SK-N-SH treated with all-trans-retinoic acid at 6 μM for 48 hours (cell line): ENCODE measurements around the gene RBP7.

Experiments
- ATAC-seq: fragments of 200-7000 bp; cut with Tn5 transposase; 3 replicates; pipeline ENCODE4 v1.9.1; 2020; ENCODE audit warnings: mild to moderate bottlenecking, moderate library complexity
- BACH2 ChIP-seq: fragments of 250-450 bp; sonication (Bioruptor Pico); IDR thresholded peaks from 2 replicates; pipeline ENCODE4 v1.9.0; 2021; ENCODE audit warnings: mild to moderate bottlenecking, borderline replicate concordance
- CREB5 ChIP-seq: fragments of 250-450 bp; sonication (Bioruptor Pico); IDR thresholded peaks from 2 replicates; pipeline ENCODE4 v1.5.1; 2020; ENCODE audit warnings: low read depth, mild to moderate bottlenecking, moderate library complexity
- CSDC2 ChIP-seq: fragments of 250-450 bp; sonication (Bioruptor Pico); IDR thresholded peaks from 2 replicates; pipeline ENCODE4 v1.5.0; 2020; ENCODE audit warnings: mild to moderate bottlenecking, moderate library complexity
- CSRNP3 ChIP-seq: fragments of 250-450 bp; sonication (Bioruptor Pico); IDR thresholded peaks from 2 replicates; pipeline ENCODE4 v1.5.1; 2021; ENCODE audit warnings: mild to moderate bottlenecking, moderate library complexity
- ESRRG ChIP-seq: fragments of 250-450 bp; sonication (Bioruptor Pico); IDR thresholded peaks from 2 replicates; pipeline ENCODE4 v1.6.1; 2021; ENCODE audit warnings: mild to moderate bottlenecking
- GLIS3 ChIP-seq: fragments of 250-450 bp; sonication (Bioruptor Pico); IDR thresholded peaks from 2 replicates; pipeline ENCODE4 v1.5.0; 2020; ENCODE audit warnings: mild to moderate bottlenecking, moderate library complexity
- ISL1 ChIP-seq: fragments of 250-450 bp; sonication (Bioruptor Pico); IDR thresholded peaks from 2 replicates; pipeline ENCODE4 v2.1.2; 2022; ENCODE audit warnings: mild to moderate bottlenecking, moderate library complexity
- OSR1 ChIP-seq: fragments of 250-450 bp; sonication (Bioruptor Pico); IDR thresholded peaks from 2 replicates; pipeline ENCODE4 v1.8.0; 2022; ENCODE audit warnings: moderate library complexity, mild to moderate bottlenecking, inconsistent platforms
- PATZ1 ChIP-seq: fragments of 250-450 bp; sonication (Bioruptor Pico); IDR thresholded peaks from 2 replicates; pipeline ENCODE4 v1.8.0; 2020; ENCODE audit warnings: mild to moderate bottlenecking, moderate library complexity, borderline replicate concordance
- POU6F1 ChIP-seq: fragments of 250-450 bp; sonication (Bioruptor Pico); IDR thresholded peaks from 2 replicates; pipeline ENCODE4 v1.8.0; 2021; ENCODE audit warnings: low read depth, mild to moderate bottlenecking, moderate library complexity, borderline replicate concordance
- PPARA ChIP-seq: fragments of 250-450 bp; sonication (Bioruptor Pico); IDR thresholded peaks from 2 replicates; pipeline ENCODE4 v1.5.0; 2020; ENCODE audit warnings: mild to moderate bottlenecking, borderline replicate concordance
- RARB ChIP-seq: fragments of 250-450 bp; sonication (Bioruptor Pico); IDR thresholded peaks from 2 replicates; pipeline ENCODE4 v1.8.0; 2021; ENCODE audit warnings: mild to moderate bottlenecking, moderate library complexity
- SNAI2 ChIP-seq: fragments of 250-450 bp; sonication (Bioruptor Pico); IDR thresholded peaks from 2 replicates; pipeline ENCODE4 v1.5.0; 2020; ENCODE audit warnings: mild to moderate bottlenecking, moderate library complexity
- TCF4 ChIP-seq: fragments of 250-450 bp; sonication (Bioruptor Pico); IDR thresholded peaks from 2 replicates; pipeline ENCODE4 v1.8.0; 2021; ENCODE audit warnings: mild to moderate bottlenecking, moderate library complexity, borderline replicate concordance
- TOX ChIP-seq: fragments of 250-450 bp; sonication (Bioruptor Pico); IDR thresholded peaks from 2 replicates; pipeline ENCODE4 v1.8.0; 2021; ENCODE audit warnings: mild to moderate bottlenecking, moderate library complexity, borderline replicate concordance
- TSHZ2 ChIP-seq: fragments of 250-450 bp; sonication (Bioruptor Pico); IDR thresholded peaks from 2 replicates; pipeline ENCODE4 v1.5.0; 2020; ENCODE audit warnings: mild to moderate bottlenecking, moderate library complexity
- ZC3H10 ChIP-seq: fragments of 250-450 bp; sonication (Bioruptor Pico); IDR thresholded peaks from 2 replicates; pipeline ENCODE4 v1.5.1; 2021; ENCODE audit warnings: mild to moderate bottlenecking, moderate library complexity
- ZFP3 ChIP-seq: fragments of 250-450 bp; sonication (Bioruptor Pico); IDR thresholded peaks from 2 replicates; pipeline ENCODE4 v1.5.0; 2020; ENCODE audit warnings: mild to moderate bottlenecking, moderate library complexity
- ZFP30 ChIP-seq: fragments of 450-650 bp; formaldehyde crosslinking; IDR thresholded peaks from 2 replicates; pipeline ENCODE4 v1.5.0; 2022; ENCODE audit warnings: mild to moderate bottlenecking, moderate library complexity
- ZNF565 ChIP-seq: fragments of 450-650 bp; formaldehyde crosslinking; conservative IDR thresholded peaks from 2 replicates; pipeline ENCODE4 v1.5.0; 2020; ENCODE audit warnings: low read depth, mild to moderate bottlenecking, moderate library complexity
- ZNF70 ChIP-seq: fragments of 450-650 bp; formaldehyde crosslinking; IDR thresholded peaks from 2 replicates; pipeline ENCODE4 v1.5.0; 2020; ENCODE audit warnings: mild to moderate bottlenecking, moderate library complexity
- ZNF8 ChIP-seq: fragments of 450-650 bp; formaldehyde crosslinking; IDR thresholded peaks from 2 replicates; pipeline ENCODE4 v1.5.0; 2020; ENCODE audit warnings: mild to moderate bottlenecking, moderate library complexity

Gene RBP7

GRCh38 chr1:9989773-9990172 lies 7.3 kb upstream of the RBP7 start:
- ATAC-seq: no peak
- TF ChIP-seq SNAI2 (CRISPR knock-in tag) (no peak), TSHZ2 (no peak), TCF4 (CRISPR knock-in tag) (no peak), ZNF565 (no peak), ESRRG (no peak), ZFP3 (CRISPR knock-in tag) (no peak), TOX (CRISPR knock-in tag) (no peak), CSRNP3 (CRISPR knock-in tag) (no peak), CSDC2 (CRISPR knock-in tag) (no peak), POU6F1 (CRISPR knock-in tag) (no peak), CREB5 (CRISPR knock-in tag) (no peak), PATZ1 (CRISPR knock-in tag) (no peak), ZNF70 (CRISPR knock-in tag) (no peak), RARB (CRISPR knock-in tag) (no peak), GLIS3 (CRISPR knock-in tag) (no peak), PPARA (CRISPR knock-in tag) (no peak), OSR1 (no peak), ZNF8 (CRISPR knock-in tag) (no peak), BACH2 (CRISPR knock-in tag) (no peak)
- TF ChIP-seq, all 23 proteins: peak for 0

GRCh38 chr1:9990944-9991343 lies 6.1 kb upstream of the RBP7 start:
- ATAC-seq: no peak
- TF ChIP-seq GLIS3 (CRISPR knock-in tag) (no peak), ZC3H10 (CRISPR knock-in tag) (no peak), ISL1 (CRISPR knock-in tag) (no peak)

- ATAC-seq: no peak
- TF ChIP-seq PPARA (CRISPR knock-in tag) (no peak), SNAI2 (CRISPR knock-in tag) (no peak), ZFP30 (no peak), POU6F1 (CRISPR knock-in tag) (no peak), ZNF565 (no peak), ZFP3 (CRISPR knock-in tag) (no peak), CSRNP3 (CRISPR knock-in tag) (no peak), TSHZ2 (no peak), BACH2 (CRISPR knock-in tag) (no peak), ZNF70 (CRISPR knock-in tag) (no peak), OSR1 (no peak), ZC3H10 (CRISPR knock-in tag) (no peak), ISL1 (CRISPR knock-in tag) (no peak)
Observed at GRCh38 chr1:9992910-9993309, 4.1 kb upstream of the RBP7 start.
